ENCODE measurements around the gene MOSPD3.

Gene MOSPD3

GRCh38 chr7:100595188-100595587, 17.2 kb upstream of the MOSPD3 start:
- TF ChIP-seq GATA3 (IDR thresholded peaks at IDR 0.05; ENCODE audit: low read depth, low read length): no peak
- TF ChIP-seq GATA2 (IDR thresholded peaks at IDR 0.05; ENCODE audit: low read depth, low read length): no peak

- no peak for TF ChIP-seq GATA3 (IDR thresholded peaks at IDR 0.05; ENCODE audit: low read depth, low read length)
- TF ChIP-seq GATA2 (IDR thresholded peaks at IDR 0.05; ENCODE audit: low read depth, low read length): no peak
Measured at GRCh38 chr7:100598425-100598824, 13.9 kb upstream of the MOSPD3 start.

GRCh38 chr7:100599911-100600729, 12.2 kb upstream of the MOSPD3 start:
- TF ChIP-seq GATA3 (IDR thresholded peaks at IDR 0.05; ENCODE audit: low read depth, low read length) (no peak), GATA2 (IDR thresholded peaks at IDR 0.05; ENCODE audit: low read depth, low read length) (no peak)

DNA sequence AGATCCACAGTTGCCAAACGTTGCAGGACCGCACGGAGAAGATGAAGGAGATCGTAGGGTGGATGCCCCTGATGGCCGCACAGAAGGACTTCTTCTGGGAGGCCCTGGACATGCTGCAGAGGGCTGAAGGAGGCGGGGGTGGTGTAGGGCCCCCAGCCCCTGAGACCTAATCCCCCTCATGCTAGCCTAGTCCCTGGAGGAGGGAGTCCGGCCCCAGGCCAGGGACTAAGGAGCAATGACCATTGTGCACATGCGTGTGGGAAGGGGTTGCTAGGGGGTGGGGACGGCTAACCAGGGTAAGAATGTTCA, 11.7 kb upstream of the MOSPD3 start:
- TF ChIP-seq GATA2 (IDR thresholded peaks at IDR 0.05; ENCODE audit: low read depth, low read length): no peak
- no peak for TF ChIP-seq GATA3 (IDR thresholded peaks at IDR 0.05; ENCODE audit: low read depth, low read length)

- TF ChIP-seq GATA3 (IDR thresholded peaks at IDR 0.05; ENCODE audit: low read depth, low read length) (no peak), GATA2 (IDR thresholded peaks at IDR 0.05; ENCODE audit: low read depth, low read length) (peak; percentile 41; the same call in 1 of the 2 replicates)
Measured at GRCh38 chr7:100602889-100603725, 9.2 kb upstream of the MOSPD3 start.

DNA sequence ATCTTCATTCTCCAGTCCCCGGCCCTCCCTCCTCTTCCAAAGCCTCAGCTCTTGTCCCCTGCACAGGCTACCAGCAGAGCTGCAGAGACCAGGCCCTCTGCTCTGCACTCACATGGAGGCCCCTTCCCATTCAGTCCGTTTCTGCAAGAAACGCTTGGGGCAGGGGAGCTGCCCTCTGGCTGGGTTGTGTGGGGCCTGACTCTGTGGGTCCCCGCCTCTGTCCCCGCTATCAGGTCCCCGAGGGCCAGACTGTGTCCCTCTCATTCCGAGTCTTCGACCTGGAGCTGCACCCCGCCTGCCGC, 8.7 kb upstream of the MOSPD3 start:
- TF ChIP-seq GATA3 (IDR thresholded peaks at IDR 0.05; ENCODE audit: low read depth, low read length) (no peak), GATA2 (IDR thresholded peaks at IDR 0.05; ENCODE audit: low read depth, low read length) (no peak)

GRCh38 chr7:100604028-100604975, 8.0 kb upstream of the MOSPD3 start:
- TF ChIP-seq GATA3 (IDR thresholded peaks at IDR 0.05; ENCODE audit: low read depth, low read length): no peak
- no peak; the same call in 1 of the 2 replicates for TF ChIP-seq GATA2 (IDR thresholded peaks at IDR 0.05; ENCODE audit: low read depth, low read length)

DNA sequence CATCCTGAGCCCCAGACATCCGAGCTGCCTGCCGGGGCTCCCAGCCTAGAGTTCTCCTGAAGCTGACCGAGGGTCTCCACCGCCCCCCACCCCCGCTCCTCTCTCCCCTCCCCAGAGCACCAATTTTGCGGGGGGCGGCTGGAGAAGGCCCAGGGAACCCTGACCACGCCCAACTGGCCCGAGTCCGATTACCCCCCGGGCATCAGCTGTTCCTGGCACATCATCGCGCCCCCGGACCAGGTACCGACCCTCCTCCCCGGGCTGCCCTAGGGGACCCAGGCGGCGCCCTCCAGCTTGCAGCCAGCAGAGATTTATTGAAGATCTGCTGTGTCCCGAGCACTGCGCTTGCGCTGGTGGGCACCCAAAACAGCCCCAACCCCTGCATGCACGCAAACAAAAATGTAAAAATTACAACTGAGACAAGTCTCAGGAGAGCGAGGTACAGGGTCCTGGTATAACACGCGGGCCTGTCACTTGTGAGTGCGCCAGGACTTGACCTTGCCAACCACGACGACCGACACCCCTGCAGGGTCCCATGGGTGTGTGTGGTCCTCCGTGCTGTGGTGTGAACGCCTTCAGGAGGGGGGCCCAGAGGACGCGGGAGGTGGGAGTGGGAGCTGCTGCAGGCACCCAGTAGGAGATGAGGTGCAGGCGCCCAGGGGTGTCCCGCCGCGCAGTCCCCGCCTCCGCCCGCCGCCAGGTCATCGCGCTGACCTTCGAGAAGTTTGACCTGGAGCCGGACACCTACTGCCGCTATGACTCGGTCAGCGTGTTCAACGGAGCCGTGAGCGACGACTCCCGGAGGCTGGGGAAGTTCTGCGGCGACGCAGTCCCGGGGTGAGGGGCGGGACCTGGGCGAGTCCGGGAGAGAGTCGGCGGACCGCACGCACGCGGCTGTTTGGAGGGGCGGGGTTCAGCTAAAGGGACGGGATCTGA, 7.1 kb upstream of the MOSPD3 start:
- TF ChIP-seq GATA2 (IDR thresholded peaks at IDR 0.05; ENCODE audit: low read depth, low read length) (no peak), GATA3 (IDR thresholded peaks at IDR 0.05; ENCODE audit: low read depth, low read length) (no peak)

DNA sequence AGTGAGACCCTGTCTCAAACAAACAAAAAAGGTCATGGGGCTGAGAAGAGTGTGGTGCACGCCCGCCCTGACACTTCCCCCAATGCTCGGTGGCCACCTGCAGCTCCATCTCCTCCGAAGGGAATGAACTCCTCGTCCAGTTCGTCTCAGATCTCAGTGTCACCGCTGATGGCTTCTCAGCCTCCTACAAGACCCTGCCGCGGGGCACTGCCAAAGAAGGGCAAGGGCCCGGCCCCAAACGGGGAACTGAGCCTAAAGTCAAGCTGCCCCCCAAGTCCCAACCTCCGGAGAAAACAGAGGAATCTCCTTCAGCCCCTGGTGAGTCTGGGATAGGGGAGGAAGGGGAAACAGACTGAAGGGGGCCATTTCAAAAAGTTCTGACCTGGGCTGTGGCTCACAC, 6.0 kb upstream of the MOSPD3 start:
- no peak for TF ChIP-seq GATA2 (IDR thresholded peaks at IDR 0.05; ENCODE audit: low read depth, low read length)
- no peak for TF ChIP-seq GATA3 (IDR thresholded peaks at IDR 0.05; ENCODE audit: low read depth, low read length)

DNA sequence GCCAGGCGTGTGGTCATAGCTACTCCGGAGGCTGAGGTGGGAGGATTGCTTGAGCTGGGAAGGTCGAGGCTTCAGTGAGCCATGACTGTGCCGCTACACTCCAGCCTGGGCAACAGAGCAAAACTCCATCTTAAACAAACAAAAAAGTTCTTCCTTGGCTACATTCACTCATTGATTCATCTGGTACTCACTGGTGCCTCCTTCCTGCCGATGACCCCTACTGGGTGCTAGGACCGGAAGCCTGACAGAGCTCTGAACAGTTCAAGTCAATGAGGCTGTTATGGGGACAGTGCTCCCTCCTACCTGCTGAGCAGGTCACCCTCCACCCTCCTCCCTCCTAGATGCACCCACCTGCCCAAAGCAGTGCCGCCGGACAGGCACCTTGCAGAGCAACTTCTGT, 5.2 kb upstream of the MOSPD3 start:
- TF ChIP-seq GATA3 (IDR thresholded peaks at IDR 0.05; ENCODE audit: low read depth, low read length) (no peak), GATA2 (IDR thresholded peaks at IDR 0.05; ENCODE audit: low read depth, low read length) (no peak)

DNA sequence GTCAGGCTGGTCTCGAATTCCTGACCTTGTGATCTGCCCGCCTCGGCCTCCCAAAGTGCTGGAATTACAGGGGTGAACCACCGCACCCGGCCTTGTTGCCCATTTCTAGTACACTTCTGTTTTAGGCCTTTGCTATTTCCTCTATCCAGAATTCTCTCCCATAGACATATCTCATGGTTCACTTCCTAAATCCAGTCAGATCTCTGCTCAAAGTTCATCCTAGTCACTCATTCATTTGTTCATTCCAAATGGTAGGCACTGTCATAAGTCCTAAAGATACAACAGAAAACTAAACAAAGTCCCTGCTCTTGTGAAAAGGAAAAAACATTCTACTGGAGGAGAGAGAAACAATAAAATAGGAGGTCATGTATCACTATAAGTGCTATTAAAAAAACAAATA, 2.4 kb upstream of the MOSPD3 start:
- TF ChIP-seq GATA2 (IDR thresholded peaks at IDR 0.05; ENCODE audit: low read depth, low read length) (no peak), GATA3 (IDR thresholded peaks at IDR 0.05; ENCODE audit: low read depth, low read length) (no peak)

- no peak for TF ChIP-seq GATA2 (IDR thresholded peaks at IDR 0.05; ENCODE audit: low read depth, low read length)
- no peak for TF ChIP-seq GATA3 (IDR thresholded peaks at IDR 0.05; ENCODE audit: low read depth, low read length)
Measured at GRCh38 chr7:100612730-100613390, 520 bp downstream of the MOSPD3 start.

All from SH-SY5Y (cell line).